SHP77 treated with DMSO at 0.1 percent for 48 hours (cell line): ENCODE data around the gene AMIGO1.
A peak's percentile ranks its signal among the peaks of the same experiment; 100 is the strongest.

Experiments
- DNase-seq: peaks from one replicate; lab custom pipeline; 2025; lab: John Stamatoyannopoulos, UW

The AMIGO1 gene

DNA sequence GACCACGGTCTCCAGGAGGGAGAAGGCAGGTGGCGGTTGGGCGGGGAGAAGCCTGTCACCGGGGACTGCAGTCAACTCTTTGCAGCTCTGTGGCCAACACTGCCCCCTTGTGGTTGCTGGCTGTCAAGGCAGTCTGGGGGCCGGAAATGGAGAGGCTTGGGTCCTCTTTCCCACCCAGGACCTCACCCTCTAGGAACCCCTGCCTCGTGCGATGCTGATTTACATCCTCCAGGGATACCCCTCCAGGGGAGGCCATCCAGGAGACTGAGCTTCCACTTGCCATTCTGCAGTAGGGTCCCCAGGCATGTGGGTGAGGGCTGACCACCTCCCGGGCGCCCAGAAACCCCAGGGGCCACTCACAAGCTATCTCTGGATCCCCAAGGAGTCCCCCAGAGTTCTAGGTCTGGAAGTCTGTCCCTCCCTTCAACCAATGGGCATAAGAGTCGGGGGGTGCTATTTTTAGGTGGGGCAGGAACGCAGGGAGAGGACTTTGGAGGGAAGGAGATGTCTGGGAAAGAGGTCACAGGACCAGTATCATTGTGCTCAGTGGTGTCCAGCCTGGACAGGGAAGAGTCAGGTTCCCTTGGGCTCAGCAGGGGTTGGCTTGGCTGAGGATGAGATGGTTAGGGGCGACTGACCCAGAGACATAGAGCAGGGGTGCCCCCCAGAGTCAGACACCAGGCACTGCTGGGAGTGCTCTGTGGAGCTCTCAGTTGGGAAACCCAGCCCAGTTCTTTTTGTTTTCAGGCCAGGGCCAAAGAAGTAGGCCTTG, 23.0 kb upstream of the AMIGO1 start:
- DNase-seq: peak; percentile 61

DNA sequence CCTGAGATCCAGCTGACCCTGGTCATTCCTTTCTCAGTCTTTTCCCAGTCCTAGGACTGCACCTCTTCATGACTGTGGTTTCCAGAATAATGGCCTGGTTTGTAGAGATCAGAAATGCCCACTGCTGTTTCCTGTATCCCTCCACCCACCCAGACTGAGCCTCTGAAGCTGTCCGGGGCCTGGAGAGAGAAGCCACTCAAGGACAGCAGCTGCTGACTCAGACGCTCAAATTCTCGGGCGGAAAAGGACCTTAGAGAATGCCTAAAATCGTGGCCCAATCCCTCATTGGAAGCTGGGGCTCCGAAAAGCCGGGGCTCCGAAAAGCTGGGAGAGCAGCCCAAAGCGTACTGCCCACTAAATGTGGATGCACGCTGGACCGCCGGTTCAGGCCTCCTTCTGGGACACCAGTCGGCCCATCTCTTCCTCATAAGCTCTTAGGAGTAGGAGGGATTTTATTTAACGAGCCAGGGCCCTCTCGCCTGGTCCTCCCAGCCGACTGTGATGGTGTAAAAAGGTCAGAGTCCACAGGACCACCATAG, 22.4 kb upstream of the AMIGO1 start:
- DNase-seq: no peak

DNA sequence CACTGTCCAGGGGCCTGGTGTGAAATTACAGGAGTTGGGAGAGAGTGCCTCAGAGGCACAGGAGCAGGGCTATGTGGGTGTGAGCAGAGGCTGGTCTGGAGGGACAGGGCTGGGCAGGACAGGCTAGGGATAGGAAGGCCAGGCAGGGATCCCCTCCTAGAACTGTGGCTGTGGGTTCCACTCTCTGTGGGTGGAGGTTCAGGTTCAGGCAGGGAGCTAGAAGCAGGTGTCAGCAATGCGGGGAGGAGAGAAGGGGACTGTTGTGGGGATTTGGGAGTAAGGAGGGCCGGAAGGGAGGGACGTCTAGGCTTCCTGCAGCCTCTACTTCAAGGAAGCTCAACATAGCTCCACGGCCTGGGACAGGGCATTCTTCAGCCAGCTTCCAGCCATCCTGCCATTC, 21.9 kb upstream of the AMIGO1 start:
- DNase-seq: no peak

DNA sequence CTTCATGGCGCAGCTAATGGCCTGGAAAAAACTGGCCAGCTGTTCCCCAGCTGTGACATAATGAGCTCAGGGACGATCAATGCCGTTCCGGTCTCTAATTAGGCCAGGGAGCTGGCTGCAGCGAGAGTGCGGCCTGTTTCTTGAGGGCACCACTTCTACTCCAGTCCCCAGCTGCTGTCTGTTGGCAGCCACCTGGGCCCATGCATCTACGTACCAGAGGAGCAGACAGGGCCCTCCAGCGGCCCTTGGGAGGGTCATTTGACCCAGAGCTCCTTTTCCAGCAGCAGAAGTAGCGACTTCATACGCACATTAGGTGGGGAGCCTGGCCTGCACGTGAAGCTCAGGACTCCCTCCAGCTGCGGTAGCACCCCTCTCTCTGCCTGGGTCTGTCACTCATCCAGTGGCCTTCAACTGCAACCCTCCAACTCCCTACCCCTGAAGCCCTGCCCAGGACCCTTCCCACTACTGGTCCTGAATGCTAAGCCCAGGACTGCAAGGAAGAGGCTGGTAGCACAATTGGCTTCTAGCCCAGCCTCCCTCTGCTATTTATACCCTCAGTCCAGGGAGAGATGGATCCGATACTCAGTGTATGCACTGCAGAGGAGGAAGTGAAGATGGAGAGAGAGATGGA, 21.0 kb upstream of the AMIGO1 start:
- peak; percentile 57 for DNase-seq

DNA sequence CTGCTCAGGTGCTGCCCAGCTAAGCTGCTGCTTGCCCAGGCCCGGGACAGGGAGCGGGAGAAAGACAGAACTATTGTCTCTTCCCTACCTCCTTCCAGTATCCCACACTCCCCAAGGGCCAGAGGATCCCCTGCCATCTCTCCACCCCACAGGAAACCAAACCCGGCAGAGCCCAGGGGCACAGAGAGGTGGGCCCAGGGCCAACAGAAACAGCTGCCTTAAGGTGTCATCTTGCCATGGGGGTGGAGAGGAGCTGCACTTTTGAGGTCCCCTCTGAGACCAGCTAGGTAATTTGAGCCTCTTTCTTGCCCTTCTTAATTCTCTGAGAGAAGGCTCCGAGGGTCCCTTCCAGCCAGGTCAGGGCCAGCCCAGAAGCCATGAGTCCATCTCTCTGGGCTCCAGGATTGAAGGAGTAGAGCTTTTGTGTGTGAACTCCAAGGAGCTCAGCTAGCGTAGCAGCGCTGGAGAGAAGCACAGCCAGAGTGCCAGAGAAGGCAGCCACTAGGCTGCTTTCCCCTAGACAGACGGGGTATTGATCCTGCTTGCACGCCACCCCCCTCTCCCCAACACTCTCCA, 20.4 kb upstream of the AMIGO1 start:
- DNase-seq: no peak

DNA sequence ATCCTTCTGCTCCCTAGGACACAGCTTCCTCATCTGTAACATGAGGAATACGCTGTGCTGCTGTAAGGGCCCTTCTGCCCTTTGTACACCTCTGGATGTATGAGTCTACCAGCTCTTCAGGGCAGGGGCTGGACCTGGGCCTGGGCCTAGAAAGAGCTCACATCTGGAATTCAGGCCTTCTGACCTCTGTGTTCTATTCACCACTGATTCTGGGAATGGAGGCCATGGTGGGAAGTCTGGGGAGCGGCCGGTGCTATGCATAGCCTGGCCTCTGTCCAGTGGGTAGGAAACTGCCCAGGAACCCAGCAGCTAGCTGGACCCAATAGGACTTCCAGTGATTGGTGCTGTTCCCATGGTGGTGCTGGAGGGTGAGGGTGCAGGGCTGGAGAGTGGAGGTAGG, 19.2 kb upstream of the AMIGO1 start:
- no peak for DNase-seq

DNA sequence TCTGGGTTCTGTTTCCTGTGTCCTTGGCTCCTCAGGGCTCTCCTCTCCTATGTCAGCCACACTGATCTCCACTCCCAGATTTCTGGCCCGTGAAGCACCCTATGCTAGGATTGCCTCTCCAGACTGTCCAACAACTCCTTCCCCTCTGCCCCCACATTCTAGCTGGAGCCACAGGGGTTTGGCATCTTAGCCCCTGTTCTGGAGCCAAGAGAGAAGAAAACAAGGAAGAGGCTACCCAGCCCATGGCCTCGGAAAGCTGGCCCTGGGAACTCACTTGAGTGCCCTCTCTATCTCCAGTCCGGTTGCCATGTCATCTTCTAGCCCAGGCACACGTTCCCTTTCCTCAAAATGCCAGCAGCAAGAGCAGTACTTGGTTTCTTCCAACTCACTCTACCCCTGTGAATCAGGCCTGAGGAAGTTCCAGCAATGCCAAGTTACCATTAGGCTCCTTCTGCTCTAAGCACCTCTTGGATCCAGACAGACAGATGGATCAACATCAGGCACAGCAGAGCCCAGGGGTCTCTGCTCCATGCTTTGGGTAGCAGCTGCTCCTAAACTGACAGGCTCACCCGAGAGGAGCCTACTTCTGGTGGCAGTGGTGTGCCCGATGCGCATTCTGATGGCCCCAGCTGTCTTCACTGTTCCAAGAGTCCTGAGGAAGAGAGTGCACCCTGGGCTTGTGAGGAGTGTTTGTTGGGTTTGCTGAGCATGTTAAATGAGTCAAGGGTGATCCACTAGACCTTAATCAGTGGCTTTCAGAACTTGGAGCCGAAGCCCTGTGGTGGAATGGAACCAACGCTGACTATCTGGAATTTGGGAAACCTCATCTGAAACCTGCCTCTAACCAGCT, 18.5 kb upstream of the AMIGO1 start:
- DNase-seq: no peak

DNA sequence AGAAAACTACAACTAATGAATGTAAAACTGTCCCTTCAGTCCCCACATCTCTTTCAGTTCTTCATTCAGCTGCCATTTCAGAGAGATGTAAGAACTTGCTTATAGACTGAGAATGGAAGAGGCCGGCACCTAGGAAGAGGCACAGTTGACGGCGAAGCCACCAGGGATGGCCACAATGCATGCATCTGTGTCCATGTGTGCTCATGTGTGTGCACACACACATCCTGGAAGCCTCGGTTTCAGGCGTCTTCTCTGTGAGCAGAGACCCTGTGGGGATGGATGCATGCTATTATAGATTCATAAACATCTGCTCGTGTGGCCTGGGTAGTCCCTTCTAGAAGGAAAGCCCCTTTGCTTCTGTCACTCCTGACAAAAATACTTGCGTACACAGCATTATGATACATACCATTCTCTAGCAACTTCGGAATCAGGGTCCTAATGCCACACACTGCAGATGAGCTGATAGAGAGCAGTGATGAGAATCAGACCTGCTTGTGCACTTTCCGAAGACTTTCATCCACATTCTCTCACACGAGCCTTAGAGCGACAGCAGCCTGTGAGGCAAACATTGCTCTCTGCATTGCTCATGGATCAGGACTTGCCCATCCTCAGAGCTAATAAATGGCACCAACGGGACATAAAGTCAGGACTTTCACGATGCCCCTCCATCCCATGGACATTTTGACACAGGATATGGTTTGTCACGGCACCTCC, 17.7 kb upstream of the AMIGO1 start:
- DNase-seq: no peak

DNA sequence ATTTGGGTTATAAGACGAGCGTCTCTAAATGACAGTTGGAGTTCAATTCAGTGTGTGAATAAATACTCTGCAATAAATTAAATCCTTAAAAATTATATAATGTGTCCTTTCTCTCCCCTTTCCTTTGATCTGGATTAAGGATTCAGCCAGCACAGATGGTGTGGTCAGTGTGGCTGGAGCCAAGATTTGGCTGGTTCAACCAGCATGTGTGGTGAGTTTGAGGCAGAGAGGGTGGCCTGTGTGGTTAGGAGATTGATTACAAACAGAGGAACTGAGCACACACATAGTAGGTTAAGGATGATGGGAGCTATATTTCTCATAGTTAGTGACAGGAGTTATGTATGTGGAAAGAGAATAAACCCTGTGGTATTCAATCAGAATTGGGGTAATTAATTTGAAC, 14.2 kb upstream of the AMIGO1 start:
- no peak for DNase-seq

DNA sequence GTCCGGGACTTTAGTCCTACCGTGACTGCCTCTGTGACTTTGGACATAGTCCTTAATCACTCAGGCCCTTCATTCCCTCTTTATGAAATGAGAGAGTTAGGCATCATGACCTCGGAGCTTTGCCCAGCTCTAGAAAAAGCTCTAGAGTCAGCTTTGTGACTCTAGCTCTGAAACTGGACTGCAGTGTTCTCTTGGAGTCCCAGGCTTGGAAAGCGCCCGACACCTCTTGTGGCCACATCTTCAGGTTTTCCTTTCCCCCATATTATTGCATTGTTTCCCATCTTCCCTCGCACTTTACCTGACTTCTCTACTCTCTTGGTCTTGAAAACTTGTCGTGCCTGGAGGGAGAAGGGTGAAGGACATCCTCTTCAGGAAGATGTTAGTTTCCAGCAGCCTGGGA, 12.5 kb upstream of the AMIGO1 start:
- DNase-seq: no peak

DNA sequence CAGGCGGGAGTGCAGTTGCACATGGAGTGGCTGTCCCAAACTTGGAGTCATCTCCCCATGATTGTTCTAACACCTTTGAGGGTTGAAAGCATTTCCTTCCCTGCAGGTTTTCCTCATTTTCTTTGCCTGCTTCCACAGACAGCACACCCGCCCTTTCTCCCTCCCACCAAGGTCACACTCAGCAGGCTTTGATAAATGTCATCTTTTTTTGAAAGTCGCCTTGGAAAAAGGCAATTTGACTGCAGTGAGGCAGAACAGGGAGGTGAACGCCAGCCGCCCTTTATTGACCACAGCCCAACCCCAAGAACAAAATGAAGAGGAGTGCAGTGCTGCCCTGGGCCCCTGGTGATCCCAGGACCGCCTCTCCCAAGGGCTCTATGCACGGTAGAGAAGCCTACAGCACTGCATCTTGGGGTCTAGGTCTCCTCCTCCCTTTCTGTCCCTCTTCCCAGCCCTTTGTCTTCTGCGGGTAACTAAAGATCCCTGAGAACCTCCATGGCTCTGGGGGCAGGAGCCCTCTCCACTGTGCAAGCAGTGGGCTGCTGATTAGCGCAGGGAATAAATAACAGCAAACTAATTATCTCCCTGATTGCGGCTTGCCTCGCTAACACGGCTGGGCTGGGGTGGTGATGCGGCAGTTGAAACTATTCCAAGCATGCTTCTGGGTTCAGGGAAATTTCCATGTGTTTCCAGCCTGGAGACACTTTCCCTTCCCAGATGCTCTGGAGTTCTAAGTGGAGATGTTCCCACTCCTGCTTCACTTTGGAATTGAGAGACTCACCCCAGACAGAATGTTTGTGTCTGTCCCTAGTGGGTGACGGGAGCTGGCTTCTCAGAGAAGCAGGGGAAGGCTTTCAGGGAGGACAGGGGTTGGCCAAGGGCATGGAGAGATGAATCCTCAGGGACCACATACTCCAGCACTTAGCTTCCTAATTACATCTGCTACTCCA, 11.8 kb upstream of the AMIGO1 start:
- DNase-seq: no peak

DNA sequence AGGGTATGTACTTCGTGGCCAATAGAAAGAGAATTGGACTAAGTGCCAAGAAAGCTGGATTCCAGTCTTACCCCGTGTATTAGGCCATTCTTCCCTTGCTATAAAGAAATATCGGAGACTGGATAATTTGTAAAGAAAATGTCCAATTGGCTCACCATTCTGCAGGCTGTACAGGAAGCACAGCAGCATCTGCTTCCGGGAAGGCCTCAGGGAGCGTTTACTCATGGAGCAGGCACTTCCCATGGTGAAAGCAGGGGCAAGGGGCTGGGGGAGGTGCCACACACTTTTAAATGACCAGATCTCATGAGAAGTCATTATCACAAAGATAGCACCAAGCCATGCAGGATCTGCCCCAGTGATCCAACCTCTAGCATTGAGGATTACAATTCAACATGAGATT, 7.8 kb upstream of the AMIGO1 start:
- no peak for DNase-seq

DNA sequence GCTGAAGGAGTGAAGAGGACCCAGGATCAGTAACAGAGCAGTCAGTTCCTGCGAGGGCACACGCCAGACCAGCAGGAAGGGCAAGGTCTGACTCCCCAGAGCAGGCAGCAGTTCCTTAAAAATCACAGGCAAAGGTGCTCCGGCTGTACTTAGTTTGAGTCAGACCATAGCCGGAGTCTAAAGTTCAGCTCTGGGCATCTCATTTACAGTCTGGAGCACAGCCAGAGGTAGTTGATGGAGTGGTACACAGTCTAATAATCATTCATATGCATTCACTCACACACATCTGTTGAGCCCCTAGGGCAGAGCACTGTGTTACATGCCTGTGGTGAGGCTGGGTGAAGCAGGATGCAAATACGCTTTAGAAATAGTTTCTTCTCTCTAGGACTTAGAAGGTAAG, 7.3 kb upstream of the AMIGO1 start:
- no peak for DNase-seq

DNA sequence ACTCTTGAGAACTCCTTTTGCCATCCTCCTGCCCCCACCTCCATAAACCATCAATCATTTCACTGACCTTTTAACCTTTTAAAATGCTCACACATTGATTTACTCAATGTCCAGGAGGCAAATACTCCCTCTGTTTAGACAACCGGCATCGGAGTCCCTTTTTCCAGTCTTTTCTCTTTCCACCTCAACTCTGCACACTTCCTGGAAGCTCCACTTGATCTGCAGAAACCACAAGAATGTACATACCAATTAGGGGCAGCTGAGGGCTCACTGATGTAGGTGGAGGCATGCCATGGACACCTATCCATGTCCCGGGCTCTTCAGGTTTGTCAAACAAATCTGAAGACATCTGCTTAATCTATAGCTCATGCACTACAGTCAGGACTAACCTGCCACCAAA, 5.3 kb upstream of the AMIGO1 start:
- DNase-seq: no peak

DNA sequence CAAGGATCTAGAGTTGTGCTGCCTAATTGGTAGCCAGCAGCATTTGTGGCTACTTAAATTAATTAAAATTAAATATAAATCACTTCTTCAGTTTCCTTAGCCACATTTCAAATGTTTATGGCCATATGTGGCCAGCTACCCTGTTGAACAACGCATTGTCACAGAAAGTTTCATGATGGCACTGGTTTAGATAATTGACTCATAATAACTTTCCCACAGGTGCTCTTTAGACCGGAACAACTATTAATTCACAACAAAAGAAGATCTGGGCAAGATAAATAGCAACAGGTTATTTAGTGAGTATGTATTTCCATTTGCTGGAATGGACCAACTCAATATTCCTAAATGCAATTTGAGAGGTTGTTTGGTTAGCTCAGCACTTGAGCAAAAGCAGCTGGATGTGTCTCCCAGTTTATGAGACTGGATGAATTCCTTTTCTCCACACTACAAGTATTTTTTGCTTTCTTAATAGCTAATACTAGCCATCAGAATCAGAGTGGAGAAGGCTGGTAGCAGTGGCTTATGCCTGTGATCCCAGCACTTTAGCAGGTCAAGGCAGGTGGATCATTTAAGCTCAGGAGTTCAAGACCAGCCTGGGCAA, 3.7 kb upstream of the AMIGO1 start:
- no peak for DNase-seq

DNA sequence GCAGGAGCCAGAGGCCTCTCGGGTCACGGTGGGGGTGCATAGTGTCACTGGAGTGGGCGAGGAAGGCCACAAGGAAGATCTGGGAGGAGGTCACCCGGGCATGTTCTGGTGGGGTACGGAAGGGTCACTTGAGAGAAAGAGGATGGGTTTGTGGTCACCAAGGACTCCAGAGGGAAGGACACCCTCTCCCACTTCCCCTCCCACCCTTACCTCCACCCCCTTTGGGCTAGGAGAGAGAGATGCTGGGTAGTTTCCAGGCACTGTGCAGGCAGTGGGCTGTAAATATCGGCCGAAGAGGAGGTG, 703 bp downstream of the AMIGO1 start:
- no peak for DNase-seq

DNA sequence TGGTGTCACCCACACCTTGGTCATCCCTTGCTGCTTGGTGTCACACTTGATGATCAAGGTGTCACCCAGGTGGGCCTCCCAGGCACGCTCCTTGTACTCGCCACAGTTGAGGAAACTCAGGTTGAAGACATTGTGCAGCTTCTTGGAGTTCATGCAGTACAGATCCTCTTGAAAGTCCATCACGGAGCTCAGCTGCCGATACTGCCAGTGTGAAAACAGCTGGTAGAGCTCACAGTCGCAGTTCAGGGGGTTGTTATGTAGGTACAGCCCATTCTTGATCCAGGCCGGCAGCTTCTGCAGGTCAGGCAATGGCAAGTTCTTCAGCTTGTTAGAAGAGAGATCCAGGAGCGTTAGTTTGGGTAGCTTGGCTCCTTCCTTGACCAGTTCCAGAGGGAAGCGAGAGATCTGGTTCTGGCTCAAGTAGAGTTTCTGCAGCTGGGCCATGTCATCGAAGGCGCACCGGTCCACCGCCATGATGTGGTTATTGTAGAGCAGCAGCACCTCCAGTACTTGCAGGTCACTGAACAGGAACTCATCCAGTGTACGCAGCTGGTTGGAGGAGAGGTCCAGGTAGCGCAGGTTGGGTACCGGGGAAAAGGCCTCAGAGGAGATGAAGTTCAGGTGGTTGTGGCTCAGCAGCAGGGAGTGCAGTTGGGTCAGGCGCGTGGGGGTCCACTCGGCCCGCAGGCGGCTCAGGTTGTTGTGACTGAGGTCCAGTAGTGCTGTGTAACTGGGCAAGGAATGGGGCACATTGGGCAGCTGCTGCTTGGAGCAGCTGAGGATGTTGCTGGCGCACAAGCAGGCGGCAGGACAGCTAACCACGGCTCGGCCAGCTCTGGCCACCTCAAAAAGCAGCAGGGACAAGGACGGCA, 1.3 kb downstream of the AMIGO1 start:
- DNase-seq: no peak

DNA sequence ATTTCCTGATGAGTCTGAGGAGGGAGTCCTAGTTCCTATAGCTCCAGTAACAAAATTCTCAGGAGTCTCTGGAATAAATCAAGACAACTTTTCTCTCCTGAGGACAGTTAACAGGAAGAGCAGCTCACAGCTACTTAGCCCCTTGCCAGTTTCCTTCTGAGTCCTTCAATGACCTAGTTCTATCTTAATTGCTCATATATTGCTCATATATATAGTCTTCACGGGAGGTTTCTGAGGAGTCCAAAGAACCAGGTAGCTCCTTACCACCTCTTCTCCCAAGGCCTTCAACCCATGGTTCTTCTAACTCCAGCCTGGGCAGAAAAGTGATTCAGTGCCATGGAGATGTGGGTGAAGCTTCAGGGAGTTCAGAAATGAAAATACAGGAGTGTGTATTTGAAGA, 4.6 kb downstream of the AMIGO1 start:
- no peak for DNase-seq

DNA sequence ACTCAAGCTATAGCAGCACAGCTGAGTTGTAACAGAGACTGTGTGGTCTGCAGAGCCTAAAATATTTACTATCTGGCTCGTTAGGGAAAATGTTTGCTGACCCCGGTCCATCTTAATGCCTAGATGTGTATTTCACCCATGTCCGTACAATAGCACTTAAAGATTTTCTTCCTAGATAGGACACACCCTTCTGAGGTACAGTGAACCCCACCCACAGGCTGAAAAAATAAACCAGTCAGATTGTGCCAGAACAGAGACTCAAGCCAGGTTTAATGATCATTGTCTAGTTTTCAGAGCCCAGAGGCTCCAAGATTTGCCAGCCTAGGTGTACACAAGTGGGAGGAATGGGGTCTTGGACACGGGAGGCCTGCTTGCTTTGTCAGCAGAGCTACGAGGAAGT, 5.6 kb downstream of the AMIGO1 start:
- DNase-seq: no peak
